Measurements from ENCODE around the gene GALC.

The GALC gene

GRCh38 chr14:87989221-87989955 is 3.6 kb downstream of the GALC start:
- no peak for TF ChIP-seq CTCF (IDR thresholded peaks at IDR 0.05; ENCODE audit: unreplicated experiment in 3 of 3)
- no peaks in the 10 kb centered on the region for H3K9me3 Mint-ChIP-seq
- peaks cover 26% of the 10 kb centered on the region for H3K4me1 Mint-ChIP-seq
- peaks cover 17% of the 10 kb centered on the region for H3K36me3 Mint-ChIP-seq (ENCODE audit: low read depth)
- H3K27ac Mint-ChIP-seq, result no peak overlapping the region
- no peaks in the 10 kb centered on the region for H3K27me3 Mint-ChIP-seq (ENCODE audit: low read depth)
- H3K4me3 Mint-ChIP-seq, result no peak overlapping the region

- no peaks in the 10 kb centered on the region for H3K27me3 Mint-ChIP-seq (ENCODE audit: low read depth)
- no peaks in the 10 kb centered on the region for H3K9me3 Mint-ChIP-seq
- peaks cover 33% of the 10 kb centered on the region for H3K36me3 Mint-ChIP-seq (ENCODE audit: low read depth)
- no peak overlapping the region for H3K4me3 Mint-ChIP-seq
- TF ChIP-seq CTCF (IDR thresholded peaks at IDR 0.05; ENCODE audit: unreplicated experiment in 3 of 3), result no peak
- H3K27ac Mint-ChIP-seq, result no peak overlapping the region
- H3K4me1 Mint-ChIP-seq, result no peaks in the 10 kb centered on the region
These were observed 13.3 kb downstream of the GALC start for GRCh38 chr14:87979689-87980088.

GRCh38 chr14:87975636-87976035 is 17.3 kb downstream of the GALC start:
- no peaks in the 10 kb centered on the region for H3K27me3 Mint-ChIP-seq (ENCODE audit: low read depth)

GRCh38 chr14:87971010-87971409 is 22.0 kb downstream of the GALC start:
- Mint-ChIP-seq H3K36me3 (ENCODE audit: low read depth) (peaks cover 16% of the 10 kb centered on the region), H3K9me3 (no peaks in the 10 kb centered on the region), H3K27me3 (ENCODE audit: low read depth) (no peaks in the 10 kb centered on the region), H3K4me3 (no peak overlapping the region), H3K4me1 (no peaks in the 10 kb centered on the region), H3K27ac (no peak overlapping the region)
- TF ChIP-seq CTCF (IDR thresholded peaks at IDR 0.05; ENCODE audit: unreplicated experiment in 3 of 3), result no peak

More at GRCh38 chr14:87975636-87976035, 17.3 kb downstream of the GALC start:
- peaks cover 26% of the 10 kb centered on the region for H3K36me3 Mint-ChIP-seq (ENCODE audit: low read depth)
- no peak for TF ChIP-seq CTCF (IDR thresholded peaks at IDR 0.05; ENCODE audit: unreplicated experiment in 3 of 3)
- H3K4me1 Mint-ChIP-seq, result no peaks in the 10 kb centered on the region
- H3K27ac Mint-ChIP-seq, result no peak overlapping the region
- H3K9me3 Mint-ChIP-seq, result no peaks in the 10 kb centered on the region
- H3K4me3 Mint-ChIP-seq, result no peak overlapping the region

- Mint-ChIP-seq H3K4me3 (no peak overlapping the region), H3K27me3 (ENCODE audit: low read depth) (no peaks in the 10 kb centered on the region), H3K9me3 (no peaks in the 10 kb centered on the region), H3K4me1 (no peaks in the 10 kb centered on the region), H3K27ac (no peak overlapping the region), H3K36me3 (ENCODE audit: low read depth) (peaks cover 19% of the 10 kb centered on the region)
- TF ChIP-seq CTCF (IDR thresholded peaks at IDR 0.05; ENCODE audit: unreplicated experiment in 3 of 3), result no peak
These were observed 25.5 kb downstream of the GALC start for GRCh38 chr14:87967496-87967895.

GRCh38 chr14:87966816-87967215 is 26.2 kb downstream of the GALC start:
- H3K36me3 Mint-ChIP-seq (ENCODE audit: low read depth), result peaks cover 24% of the 10 kb centered on the region
- no peaks in the 10 kb centered on the region for H3K4me1 Mint-ChIP-seq
- no peak for TF ChIP-seq CTCF (IDR thresholded peaks at IDR 0.05; ENCODE audit: unreplicated experiment in 3 of 3)
- H3K27me3 Mint-ChIP-seq (ENCODE audit: low read depth), result no peaks in the 10 kb centered on the region
- no peak overlapping the region for H3K27ac Mint-ChIP-seq
- no peak overlapping the region for H3K4me3 Mint-ChIP-seq
- H3K9me3 Mint-ChIP-seq, result peaks cover under 1% of the 10 kb centered on the region

All from nephron (organoid).